Thyroid gland (tissue), 4 donors: ENCODE measurements around the gene ADAMTS15. TPM values are rescaled to one million over a fixed set of nuclear protein-coding genes. Genes with fewer than 3 reads are reported as not detected.

Source experiments
- DNase-seq, 2 donors: peaks; one replicate each; pipeline ENCODE4 v3.0.0-alpha.2; 2019
- H3K27ac ChIP-seq, 3 donors: fragments of 200-600 bp; sonication (generic); 1 replicate in 2 of 3; 2 replicates in 1 of 3; pipeline ENCODE4 v1.5.1; 2016 to 2019; ENCODE audit warnings: mild to moderate bottlenecking in 1 of 3, moderate library complexity in 1 of 3
- H3K27me3 ChIP-seq: fragments of 200-600 bp; sonication (generic); one replicate; pipeline ENCODE4 v1.5.1; 2019
- H3K36me3 ChIP-seq, 2 donors: fragments of 200-600 bp; sonication (generic); one replicate each; pipeline ENCODE4 v1.5.1; 2016 to 2019
- H3K4me1 ChIP-seq, 2 donors: fragments of 200-600 bp; sonication (generic); one replicate each; pipeline ENCODE4 v1.5.1; 2017 to 2019
- H3K4me3 ChIP-seq, 3 donors: fragments of 200-600 bp; sonication (generic); replicated peaks in 1 of 3; 1 replicate in 2 of 3; 2 replicates in 1 of 3; pipeline ENCODE4 v1.5.1; 2016; ENCODE audit warnings: mild to moderate bottlenecking in 1 of 3
- H3K9me3 ChIP-seq: fragments of 200-600 bp; sonication (generic); one replicate; pipeline ENCODE4 v1.5.1; 2017
- CTCF ChIP-seq, 6 experiments: fragments of 200-600 bp in 3 of 6; fragments of 450-650 bp in 3 of 6; sonication (generic) in 3 of 6; IDR thresholded peaks; one replicate each; pipeline ENCODE4 v1.5.1; 2016 to 2019; ENCODE audit warnings: antibody characterized with exemption in 6 of 6, mild to moderate bottlenecking in 2 of 6, inconsistent platforms in 1 of 6, moderate library complexity in 1 of 6
- POLR2A ChIP-seq, 2 donors: fragments of 450-650 bp; IDR thresholded peaks; one replicate each; pipeline ENCODE4 v1.6.1; 2017; ENCODE audit warnings: antibody characterized with exemption in 2 of 2, mild to moderate bottlenecking in 2 of 2, moderate library complexity in 1 of 2
- WGBS, 2 donors: methylation state at CpG; one replicate each; pipeline ENCODE4 v1.1.5; 2017; 5-methylcytosine and 5-hydroxymethylcytosine counted together
- intact Hi-C: fragments of 100-400 bp; cut with DNase I; formaldehyde crosslinking; loops from one replicate; pipeline ENCODE4 v1.15.1; 2023
- total RNA-seq, 4 donors: library from RNA; depleted of rRNA; stranded (reverse); fragments of >200 nt; gene quantifications; one replicate each; pipeline ENCODE4 v1.2.3, GENCODE V29; 2016

The ADAMTS15 gene
- total RNA-seq, 4 donors from 2014 or later, result 11.2 to 29.2 (median 23.5) TPM

GRCh38 chr11:130478204-130478701 lies 29.8 kb downstream of the ADAMTS15 start:
- Histone ChIP-seq H3K27ac (peak overlapping the region; percentile 83 to 87 (median 83)), H3K4me3 (no peak overlapping the region), H3K27me3 (no peaks in the 10 kb centered on the region), H3K4me1 (peaks cover 27 to 44% of the 10 kb centered on the region in 2 donors), H3K9me3 (no peaks in the 10 kb centered on the region), H3K36me3 (peaks cover 8 to 9% of the 10 kb centered on the region in 2 donors)
- TF ChIP-seq POLR2A (IDR thresholded peaks at IDR 0.05) (no peak), CTCF (IDR thresholded peaks at IDR 0.05) (no peak)
- DNase-seq, result peak; percentile 73
- 19 to 23% methylated on average over 9 to 10 of the region's 10 CpGs for WGBS, 2 donors
- intact Hi-C loops, result no loop called here

DNA sequence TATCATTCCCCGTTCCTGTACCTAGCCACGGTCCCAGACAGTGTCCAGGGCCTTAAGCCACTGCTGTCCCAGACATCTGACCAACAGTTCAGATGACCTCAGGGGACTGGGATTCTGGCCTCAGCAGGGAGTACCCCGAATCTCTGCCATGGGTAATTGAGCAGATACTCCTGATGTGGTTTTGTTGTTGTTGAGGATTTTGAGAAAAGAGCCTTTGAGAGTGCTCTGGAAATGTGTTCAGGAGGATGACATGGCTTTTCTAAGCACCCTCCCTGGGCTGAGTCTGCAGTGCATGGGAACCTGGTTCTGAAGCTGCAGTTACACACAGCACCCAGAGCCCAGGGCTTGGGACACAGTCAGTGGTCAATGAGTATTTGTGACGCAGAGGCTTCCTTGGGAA lies 30.4 kb downstream of the ADAMTS15 start:
- 56 to 58% methylated on average over 4 of the region's 4 CpGs for WGBS, 2 donors

DNA sequence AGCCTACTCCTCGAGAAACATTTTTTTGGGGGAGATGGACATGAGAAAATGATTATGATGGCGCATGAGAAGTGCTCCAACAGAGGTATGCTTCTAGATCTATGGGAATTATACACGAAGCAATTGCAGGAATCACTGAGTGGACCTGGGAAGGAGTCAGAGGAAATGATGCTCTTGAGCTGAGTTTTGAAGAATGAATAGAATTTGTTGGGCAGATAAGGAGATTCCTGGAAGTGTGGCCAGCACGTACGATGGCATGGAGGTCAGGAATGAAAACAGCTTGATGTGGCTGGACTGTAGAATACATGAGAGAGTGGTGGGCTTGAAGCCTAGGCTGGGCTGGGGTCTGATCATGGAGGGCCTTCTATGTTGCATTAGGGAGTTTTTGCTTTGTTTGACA lies 31.7 kb downstream of the ADAMTS15 start:
- no peak for DNase-seq
- Histone ChIP-seq H3K36me3 (no peaks in the 10 kb centered on the region), H3K9me3 (no peaks in the 10 kb centered on the region), H3K27ac (no peak overlapping the region), H3K4me3 (no peak overlapping the region), H3K27me3 (no peaks in the 10 kb centered on the region), H3K4me1 (peaks cover 27 to 47% of the 10 kb centered on the region in 2 donors)
- 87 to 89% methylated on average over 5 of the region's 5 CpGs for WGBS, 2 donors
- no peak for TF ChIP-seq CTCF (IDR thresholded peaks at IDR 0.05)
- TF ChIP-seq POLR2A (IDR thresholded peaks at IDR 0.05), result no peak
- intact Hi-C loops, result no loop called here

More for the DNA sequence above, 30.4 kb downstream of the ADAMTS15 start:
- Histone ChIP-seq H3K36me3 (peaks cover 1 to 3% of the 10 kb centered on the region in 2 donors), H3K9me3 (no peaks in the 10 kb centered on the region), H3K4me3 (no peak overlapping the region), H3K27me3 (no peaks in the 10 kb centered on the region), H3K27ac (peak overlapping the region; percentile 83 to 87 (median 83)), H3K4me1 (peaks cover 27 to 47% of the 10 kb centered on the region in 2 donors)
- DNase-seq, result no peak
- TF ChIP-seq CTCF (IDR thresholded peaks at IDR 0.05) (no peak), POLR2A (IDR thresholded peaks at IDR 0.05) (no peak)
- intact Hi-C loops, result no loop called here

DNA sequence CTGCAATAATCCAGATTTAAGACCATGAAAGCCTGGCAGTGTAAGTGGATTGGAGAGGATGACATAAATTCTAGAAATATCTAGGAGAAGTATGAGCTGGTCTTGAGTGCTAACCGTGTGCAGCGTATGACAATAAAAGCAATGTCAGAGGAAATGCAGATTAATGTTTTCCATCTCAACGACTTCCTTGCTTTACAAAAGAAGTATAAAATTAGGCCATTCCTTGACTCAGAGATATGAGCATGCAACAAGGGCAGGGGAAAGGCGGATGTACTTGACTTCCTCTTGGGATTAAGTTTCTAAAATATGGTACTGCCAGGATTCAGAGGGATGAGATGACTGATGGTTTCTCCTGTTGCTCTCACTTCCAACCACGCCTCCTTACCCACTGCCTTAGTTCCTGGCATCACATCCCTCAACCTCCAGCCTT lies 32.3 kb downstream of the ADAMTS15 start:
- intact Hi-C loops, result no loop called here
- Histone ChIP-seq H3K36me3 (no peaks in the 10 kb centered on the region), H3K27me3 (no peaks in the 10 kb centered on the region), H3K9me3 (no peaks in the 10 kb centered on the region), H3K27ac (no peak overlapping the region), H3K4me1 (peaks cover 27 to 46% of the 10 kb centered on the region in 2 donors), H3K4me3 (no peak overlapping the region)
- DNase-seq, result no peak
- TF ChIP-seq CTCF (IDR thresholded peaks at IDR 0.05) (no peak), POLR2A (IDR thresholded peaks at IDR 0.05) (no peak)
- 72 to 79% methylated on average over 5 of the region's 5 CpGs for WGBS, 2 donors

- intact Hi-C loops, result no loop called here
- Histone ChIP-seq H3K36me3 (no peaks in the 10 kb centered on the region), H3K4me1 (peaks cover 13 to 22% of the 10 kb centered on the region in 2 donors), H3K27ac (no peak overlapping the region), H3K9me3 (no peaks in the 10 kb centered on the region), H3K4me3 (no peak overlapping the region), H3K27me3 (no peaks in the 10 kb centered on the region)
- TF ChIP-seq POLR2A (IDR thresholded peaks at IDR 0.05), result no peak
- no peak for TF ChIP-seq CTCF (IDR thresholded peaks at IDR 0.05)
- DNase-seq, result peak in 1 of 2 donors; percentile 18
- WGBS, 2 donors, result 82 to 88% methylated on average over 5 of the region's 5 CpGs
Observed at GRCh38 chr11:130483124-130483523, 34.7 kb downstream of the ADAMTS15 start.
